Suprapubic skin (tissue), 4 donors: ENCODE measurements around the gene ADK. TPM values are rescaled to one million over a fixed set of nuclear protein-coding genes. Genes with fewer than 3 reads are reported as not detected.
A peak's percentile ranks its signal among the peaks of the same experiment; 100 is the strongest.

Experiments
- DNase-seq, 2 donors: peaks; one replicate each; pipeline ENCODE4 v3.0.0-alpha.2; 2019; ENCODE audit warnings: low spot score in 2 of 2
- H3K27ac ChIP-seq: fragments of 200-600 bp; sonication (generic); one replicate; pipeline ENCODE4 v1.5.1; 2019
- H3K27me3 ChIP-seq: fragments of 200-600 bp; sonication (generic); one replicate; pipeline ENCODE4 v1.5.1; 2019
- H3K36me3 ChIP-seq: fragments of 200-600 bp; sonication (generic); one replicate; pipeline ENCODE4 v1.5.1; 2019
- H3K4me1 ChIP-seq: fragments of 200-600 bp; sonication (generic); one replicate; pipeline ENCODE4 v1.5.1; 2019
- H3K4me3 ChIP-seq: fragments of 200-600 bp; sonication (generic); one replicate; pipeline ENCODE4 v1.5.1; 2019; ENCODE audit warnings: mild to moderate bottlenecking
- H3K9me3 ChIP-seq: fragments of 200-600 bp; sonication (generic); one replicate; pipeline ENCODE4 v1.5.1; 2019
- CTCF ChIP-seq, 2 donors: fragments of 200-600 bp in 1 of 2; fragments of 450-650 bp in 1 of 2; sonication (generic) in 1 of 2; IDR thresholded peaks; one replicate each; pipeline ENCODE4 v1.5.1; 2016 to 2019; ENCODE audit warnings: antibody characterized with exemption in 2 of 2, mild to moderate bottlenecking in 1 of 2, moderate library complexity in 1 of 2
- EP300 ChIP-seq: sonication (generic); formaldehyde crosslinking; IDR thresholded peaks from one replicate; pipeline ENCODE4 v1.6.1; 2017; ENCODE audit warnings: antibody characterized with exemption
- POLR2A ChIP-seq, 2 donors: fragments of 450-650 bp; IDR thresholded peaks; one replicate each; pipeline ENCODE4 v1.6.1; 2017; ENCODE audit warnings: antibody characterized with exemption in 2 of 2, mild to moderate bottlenecking in 2 of 2, moderate library complexity in 2 of 2
- POLR2AphosphoS5 ChIP-seq, 3 donors: sonication (generic); formaldehyde crosslinking; IDR thresholded peaks; one replicate each; pipeline ENCODE4 v1.6.1; 2017; ENCODE audit warnings: antibody characterized with exemption in 3 of 3
- WGBS: methylation state at CpG from one replicate; pipeline ENCODE4 v1.1.5; 2018; 5-methylcytosine and 5-hydroxymethylcytosine counted together
- total RNA-seq, 4 donors: library from RNA; depleted of rRNA; stranded (reverse); fragments of >200 nt; gene quantifications; one replicate each; pipeline ENCODE4 v1.1.0, GENCODE V29; 2016

ADK gene
- 10 to 100 TPM; 33.0 to 57.3 (median 48.0) TPM for total RNA-seq

GRCh38 chr10:74150990-74151878 lies at the start of gene ADK:
TSS of gene ADK (plus strand) at chr10:74151221. CDS start at chr10:74151279, 58 bp downstream.
- H3K4me1 ChIP-seq = peaks cover 38% of the 10 kb centered on the region
- H3K36me3 ChIP-seq = no peaks in the 10 kb centered on the region
- under 1% methylated on average over 37 of the region's 57 CpGs for WGBS
- peak; percentile 100 for DNase-seq
- TF ChIP-seq POLR2AphosphoS5 (IDR thresholded peaks at IDR 0.05) (peak in 1 of 3 donors; percentile 6), EP300 (no peak), POLR2A (IDR thresholded peaks at IDR 0.05) (no peak), CTCF (IDR thresholded peaks at IDR 0.05) (no peak)
- no peaks in the 10 kb centered on the region for H3K27me3 ChIP-seq
- H3K27ac ChIP-seq = peak within 1 kb of the TSS; percentile 95
- no peaks in the 10 kb centered on the region for H3K9me3 ChIP-seq
- peak within 1 kb of the TSS; percentile 84 for H3K4me3 ChIP-seq

GRCh38 chr10:74103560-74104258 lies 47.3 kb upstream of the ADK start:
- DNase-seq = no peak
- Histone ChIP-seq H3K4me3 (no peak overlapping the region), H3K9me3 (no peaks in the 10 kb centered on the region), H3K4me1 (peaks cover 5% of the 10 kb centered on the region), H3K27me3 (no peaks in the 10 kb centered on the region), H3K36me3 (peaks cover 85% of the 10 kb centered on the region), H3K27ac (no peak overlapping the region)
- TF ChIP-seq EP300 = no peak
- TF ChIP-seq POLR2AphosphoS5 (IDR thresholded peaks at IDR 0.05) = no peak
- no peak for TF ChIP-seq POLR2A (IDR thresholded peaks at IDR 0.05)
- no peak for TF ChIP-seq CTCF (IDR thresholded peaks at IDR 0.05)
- WGBS = 86% methylated on average over 11 of the region's 11 CpGs

GRCh38 chr10:74104480-74104879 lies 46.5 kb upstream of the ADK start:
- Histone ChIP-seq H3K9me3 (no peaks in the 10 kb centered on the region), H3K4me3 (no peak overlapping the region), H3K4me1 (peaks cover 5% of the 10 kb centered on the region), H3K27me3 (no peaks in the 10 kb centered on the region), H3K27ac (no peak overlapping the region), H3K36me3 (peaks cover 85% of the 10 kb centered on the region)
- TF ChIP-seq POLR2A (IDR thresholded peaks at IDR 0.05) (no peak), CTCF (IDR thresholded peaks at IDR 0.05) (no peak), POLR2AphosphoS5 (IDR thresholded peaks at IDR 0.05) (no peak), EP300 (no peak)
- DNase-seq = no peak
- 83% methylated on average over 5 of the region's 5 CpGs for WGBS

GRCh38 chr10:74104996-74105395 lies 46.0 kb upstream of the ADK start:
- 96% methylated on average over 8 of the region's 8 CpGs for WGBS
- Histone ChIP-seq H3K4me3 (no peak overlapping the region), H3K36me3 (peaks cover 86% of the 10 kb centered on the region), H3K27ac (no peak overlapping the region), H3K9me3 (no peaks in the 10 kb centered on the region), H3K27me3 (no peaks in the 10 kb centered on the region), H3K4me1 (peaks cover 5% of the 10 kb centered on the region)
- TF ChIP-seq POLR2AphosphoS5 (IDR thresholded peaks at IDR 0.05) (no peak), POLR2A (IDR thresholded peaks at IDR 0.05) (no peak), EP300 (no peak)
- DNase-seq = no peak

GRCh38 chr10:74107391-74107790 lies 43.6 kb upstream of the ADK start:
- TF ChIP-seq CTCF (IDR thresholded peaks at IDR 0.05) (no peak), EP300 (no peak), POLR2A (IDR thresholded peaks at IDR 0.05) (no peak), POLR2AphosphoS5 (IDR thresholded peaks at IDR 0.05) (no peak)
- DNase-seq = no peak
- Histone ChIP-seq H3K9me3 (no peaks in the 10 kb centered on the region), H3K4me3 (no peak overlapping the region), H3K36me3 (peaks cover 94% of the 10 kb centered on the region), H3K4me1 (peaks cover 5% of the 10 kb centered on the region), H3K27ac (no peak overlapping the region), H3K27me3 (no peaks in the 10 kb centered on the region)
- WGBS = 81% methylated on average over 4 of the region's 4 CpGs
